ENCODE data around the gene KCNMA1.

Gene KCNMA1

GRCh38 chr10:77168861-77169260, 468.7 kb downstream of the KCNMA1 start:
- no peak for DNase-seq

DNA sequence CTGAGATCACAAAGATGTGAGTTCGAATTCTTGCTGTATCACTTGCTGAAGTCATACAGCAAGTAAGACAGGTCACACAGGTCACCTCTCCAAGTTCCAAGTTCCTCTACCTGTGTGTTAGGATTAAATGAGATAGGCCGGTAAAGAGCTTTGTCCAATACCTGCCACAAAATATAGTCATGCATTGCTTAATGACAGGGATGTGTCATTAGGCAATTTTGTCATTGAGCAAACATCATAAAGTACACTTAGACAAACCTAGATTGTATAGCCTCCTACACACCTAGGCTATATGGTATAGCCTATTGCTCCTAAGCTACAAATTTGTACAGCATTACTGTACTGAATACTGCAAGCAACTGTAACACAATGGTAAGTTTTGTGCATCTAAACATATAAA, 469.4 kb downstream of the KCNMA1 start:
- no peak for DNase-seq

GRCh38 chr10:77165445-77166208, 472.0 kb downstream of the KCNMA1 start:
- peak in 1 of 5 experiments; percentile 28 for DNase-seq

- no peak for DNase-seq
Measured at GRCh38 chr10:77164616-77165311, 472.8 kb downstream of the KCNMA1 start.

DNA sequence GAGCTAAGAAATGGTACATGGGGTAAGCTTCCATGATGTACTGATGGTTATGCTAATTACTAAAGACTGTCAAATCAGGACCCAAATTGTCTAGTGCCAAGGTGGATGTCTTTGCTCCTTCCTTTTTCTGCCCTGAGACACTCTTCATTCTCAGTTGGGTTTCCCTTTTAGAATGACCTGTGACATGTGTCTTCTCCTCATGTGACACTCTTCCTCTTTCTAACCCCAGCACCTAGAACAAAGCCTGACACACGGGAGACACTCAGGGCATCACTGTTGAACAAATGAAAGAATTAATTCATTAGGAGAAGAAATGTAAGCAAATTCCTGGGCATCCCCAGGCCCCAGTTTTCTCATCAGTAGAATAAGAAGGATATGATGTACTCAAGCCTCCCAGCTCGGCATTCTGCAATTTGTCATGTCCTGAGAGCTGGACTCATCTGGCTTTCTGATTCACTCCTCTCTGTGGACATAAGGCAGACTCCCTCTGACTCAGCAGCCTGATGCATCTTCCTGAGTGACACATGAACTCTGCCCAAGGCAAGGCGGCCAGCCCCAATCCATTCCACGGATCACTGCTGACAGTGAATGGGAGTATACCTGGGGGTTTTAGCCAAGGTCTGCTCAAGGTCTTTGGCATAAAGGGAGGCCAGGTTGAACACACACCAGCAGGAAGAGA, 473.8 kb downstream of the KCNMA1 start:
- DNase-seq = no peak

- DNase-seq = no peak
Measured at GRCh38 chr10:77162697-77163096, 474.9 kb downstream of the KCNMA1 start.

DNA sequence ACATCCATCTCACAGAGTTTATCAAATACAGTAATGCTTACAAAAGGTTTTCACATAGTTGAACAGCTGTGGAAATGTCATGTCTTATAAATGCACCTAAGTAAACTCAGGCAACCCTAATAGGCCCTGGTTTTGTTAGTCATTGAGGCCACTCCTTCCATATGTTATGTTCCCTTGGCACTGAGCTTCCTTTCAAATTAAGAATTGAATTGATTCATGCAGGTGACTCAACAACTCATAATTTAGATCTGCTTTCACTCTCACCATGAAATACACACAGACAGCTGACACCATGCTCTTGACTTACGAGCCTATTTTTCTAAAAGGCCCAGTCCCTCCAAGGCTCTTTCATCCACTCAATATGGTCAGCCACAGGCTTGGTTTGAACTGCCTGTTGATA, 476.9 kb downstream of the KCNMA1 start:
- no peak for DNase-seq

DNA sequence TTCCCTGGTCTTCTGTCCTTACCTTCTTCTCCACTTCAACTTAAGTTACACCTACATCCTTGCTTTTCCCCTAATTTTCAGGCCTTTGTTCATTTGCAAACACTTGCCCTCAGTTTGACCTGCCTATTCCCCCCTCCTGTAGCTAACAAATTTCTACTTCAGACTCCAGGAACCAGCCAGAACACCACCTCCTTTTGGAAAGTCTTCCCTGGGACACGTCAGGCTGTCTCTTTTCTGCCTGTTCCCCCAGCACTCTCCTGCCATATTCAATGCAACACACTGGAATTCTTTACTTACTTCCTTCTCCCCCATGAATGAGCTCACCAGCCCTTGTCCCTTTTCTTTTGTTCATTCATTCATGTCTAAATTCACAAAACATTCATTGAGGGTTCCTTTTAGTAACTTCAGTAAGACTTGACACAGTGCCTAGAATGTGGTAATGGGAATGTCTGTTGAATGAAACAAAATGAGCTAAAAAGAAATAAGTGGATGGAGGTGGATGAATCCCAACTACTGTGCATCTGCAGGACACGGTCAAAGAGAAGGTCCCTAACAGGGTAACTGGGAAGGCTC, 478.0 kb downstream of the KCNMA1 start:
- no peak for DNase-seq

GRCh38 chr10:77158666-77159065, 478.9 kb downstream of the KCNMA1 start:
- no peak for DNase-seq

DNA sequence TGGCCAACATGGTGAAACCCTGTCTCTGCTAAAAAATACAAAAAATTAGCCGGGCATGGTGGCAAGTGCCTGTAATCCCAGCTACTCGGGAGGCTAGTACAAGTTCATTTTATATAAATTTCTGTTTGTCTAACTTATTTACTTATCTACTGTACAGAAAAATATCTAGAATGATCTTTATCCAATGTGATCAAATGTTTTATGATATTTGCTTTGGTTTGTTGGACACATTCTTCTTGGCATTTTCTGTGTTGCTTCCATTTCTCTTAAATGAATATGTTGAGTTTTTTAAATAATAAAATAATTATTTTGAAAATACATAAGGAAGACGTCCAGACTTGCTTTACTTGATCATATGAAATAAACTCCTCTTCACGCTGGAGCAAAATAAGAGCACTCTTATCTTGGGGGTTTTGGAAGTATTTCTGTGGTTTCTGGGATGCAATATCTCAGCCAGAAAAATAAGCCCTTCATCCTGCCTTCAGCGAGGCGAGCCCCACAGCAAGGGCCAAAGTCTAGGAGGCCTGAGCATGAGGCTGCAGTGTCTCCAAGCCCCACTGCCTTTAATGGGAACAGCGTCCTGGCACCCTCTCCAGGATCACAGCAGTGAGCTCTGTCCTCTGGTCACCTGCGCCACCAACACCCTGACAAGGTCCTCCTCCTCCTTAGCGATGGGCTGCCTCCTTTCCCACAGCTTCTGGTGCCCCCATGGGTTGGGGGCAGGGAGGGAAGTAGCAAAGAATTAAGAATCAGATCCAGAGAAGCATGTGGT, 480.2 kb downstream of the KCNMA1 start:
- DNase-seq = no peak

DNA sequence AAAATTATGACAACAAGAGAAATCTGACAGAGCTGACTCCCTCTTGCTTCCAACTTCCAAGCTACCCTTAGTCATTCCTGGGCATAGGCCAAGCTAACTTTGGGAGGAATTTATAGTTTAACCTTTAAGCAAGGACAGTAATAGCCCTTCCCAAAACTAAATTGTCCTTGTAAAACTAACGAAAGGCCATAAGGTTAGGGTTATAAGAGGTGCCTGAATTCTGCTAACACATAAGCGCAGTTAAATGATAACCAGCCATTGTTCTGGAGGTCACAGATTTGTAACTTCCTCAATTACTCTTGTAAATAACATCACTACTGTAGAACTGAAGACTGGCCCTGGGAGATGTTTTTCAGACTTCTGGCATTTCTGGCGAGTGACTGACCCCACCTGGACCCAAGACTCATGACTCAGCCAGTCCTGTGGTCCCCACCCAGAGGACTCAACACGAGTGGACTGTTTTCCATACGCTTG, 481.2 kb downstream of the KCNMA1 start:
- no peak for DNase-seq

GRCh38 chr10:77152256-77152655, 485.4 kb downstream of the KCNMA1 start:
- no peak for DNase-seq

DNA sequence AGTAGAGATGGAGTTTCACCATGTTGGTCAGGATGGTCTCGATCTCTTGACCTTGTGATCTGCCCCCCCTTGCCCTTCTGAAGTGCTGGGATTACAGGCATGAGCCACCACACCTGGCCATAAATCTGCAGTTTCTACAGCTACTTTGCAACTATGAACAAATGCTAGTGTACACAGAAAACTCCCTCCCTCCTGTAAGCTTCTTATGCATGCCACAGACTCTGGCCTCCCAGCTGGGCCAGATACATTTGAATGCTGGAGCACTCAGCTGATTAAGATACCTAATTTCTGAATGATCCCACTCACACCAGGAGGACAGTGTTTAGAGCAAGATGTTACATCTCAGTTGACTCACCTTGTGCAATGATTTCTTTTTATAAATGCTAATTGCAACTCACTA, 486.2 kb downstream of the KCNMA1 start:
- DNase-seq = no peak

DNA sequence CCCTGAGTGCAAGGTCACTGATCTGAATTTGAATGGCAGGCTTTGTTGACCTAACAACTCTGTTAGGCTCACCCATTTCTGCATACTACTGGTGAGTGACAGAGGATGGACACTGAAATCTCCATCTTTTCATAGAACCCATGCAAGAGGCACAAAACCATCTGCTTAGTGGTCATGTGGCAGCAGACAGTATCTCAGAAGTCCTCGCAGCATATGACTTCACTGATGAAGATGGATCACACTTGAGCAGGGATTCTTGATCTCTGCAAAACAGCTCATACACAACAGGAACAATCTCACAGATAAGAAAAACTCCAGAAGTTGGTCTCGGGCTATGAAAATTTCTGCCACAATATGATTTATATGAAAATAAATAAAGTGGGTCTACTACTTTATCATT, 487.9 kb downstream of the KCNMA1 start:
- no peak for DNase-seq

- no peak for DNase-seq
Measured at GRCh38 chr10:77149001-77149400, 488.6 kb downstream of the KCNMA1 start.

DNA sequence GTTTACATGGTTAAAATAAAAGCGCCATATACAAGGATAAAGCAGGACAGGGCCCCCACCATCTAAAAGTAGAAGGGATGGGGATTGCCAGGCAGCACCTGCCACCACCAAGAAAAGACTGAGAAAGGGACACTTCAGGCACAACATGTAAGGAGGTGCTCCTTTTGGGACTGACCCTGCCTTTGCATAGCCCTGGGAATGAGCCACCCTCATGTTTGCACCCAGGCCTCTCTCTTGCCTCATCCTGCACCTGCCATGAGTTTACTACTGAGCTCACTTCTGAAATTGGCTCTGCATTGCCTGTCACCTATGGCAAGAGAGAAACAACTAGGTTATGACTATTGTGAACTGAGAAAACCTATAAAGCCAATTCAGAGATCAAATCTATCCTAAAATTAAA, 489.7 kb downstream of the KCNMA1 start:
- DNase-seq = no peak

- DNase-seq = no peak
Measured at GRCh38 chr10:77146712-77147336, 490.8 kb downstream of the KCNMA1 start.

- DNase-seq = no peak
Measured at GRCh38 chr10:77144656-77145055, 493.0 kb downstream of the KCNMA1 start.

DNA sequence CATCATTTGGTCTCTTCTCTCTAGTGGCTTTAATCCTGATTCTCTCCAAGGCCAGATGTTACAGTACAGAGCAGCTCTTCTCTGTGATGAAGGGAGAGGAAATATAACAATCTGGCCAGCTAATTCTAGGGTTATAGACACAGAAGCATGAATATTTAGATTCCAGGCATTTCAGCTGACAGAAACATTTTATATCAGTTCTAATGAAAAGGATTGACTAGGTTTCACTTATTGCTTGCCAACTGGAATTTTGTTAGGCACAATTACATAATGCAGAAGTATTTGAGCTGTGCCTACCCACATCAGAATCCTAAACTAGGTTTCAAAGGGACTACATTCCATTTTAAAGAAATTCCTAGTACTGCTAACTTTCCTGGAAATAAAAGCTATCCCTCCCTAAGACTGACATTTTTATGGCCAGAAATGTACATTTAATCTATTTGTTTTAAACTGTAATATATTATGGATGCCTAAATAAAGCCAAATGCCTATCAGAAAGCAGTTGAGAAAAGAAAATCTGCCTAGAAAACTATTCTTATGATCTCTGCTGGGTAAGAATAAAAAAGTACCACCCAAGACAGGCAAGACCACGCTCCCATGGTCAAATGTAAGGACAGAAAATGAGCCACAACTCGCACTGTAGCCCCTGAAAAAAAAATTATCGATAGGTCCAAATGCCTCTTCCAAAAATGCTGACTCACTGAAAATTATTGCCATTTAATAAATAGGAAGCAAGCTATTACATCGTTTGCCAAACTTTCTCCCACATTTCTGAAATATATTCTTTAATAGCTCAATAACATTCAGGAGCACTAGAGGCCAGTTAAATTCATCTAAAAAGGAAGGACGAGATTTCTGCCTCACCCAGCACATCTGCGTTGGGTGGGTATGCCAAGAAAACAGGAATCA, 498.1 kb downstream of the KCNMA1 start:
- no peak for DNase-seq

DNA sequence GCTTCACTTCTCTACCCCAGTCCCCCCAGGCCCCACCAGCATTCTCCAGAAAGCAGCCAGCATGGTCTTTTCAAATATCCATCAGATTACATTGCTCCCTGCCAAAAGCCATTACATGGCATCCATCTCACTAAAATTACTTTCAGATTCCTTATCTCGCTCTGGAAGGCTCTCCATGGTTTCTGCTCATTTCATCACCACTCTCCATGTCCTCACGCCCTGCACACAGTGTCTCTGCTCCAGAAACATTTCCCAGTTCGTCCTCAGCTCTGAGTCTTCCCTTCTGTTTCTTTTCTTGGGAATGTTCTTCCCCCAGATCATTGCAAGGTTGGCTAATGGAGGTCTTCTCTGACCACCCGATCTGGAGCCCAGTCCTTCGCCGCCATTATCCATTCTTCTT, 499.1 kb downstream of the KCNMA1 start:
- DNase-seq = no peak

- no peak for DNase-seq
Measured at GRCh38 chr10:77135555-77135954, 502.1 kb downstream of the KCNMA1 start.

All from T-helper 2 cell (primary cell).